Measurements from ENCODE around the gene CA12.

DNA sequence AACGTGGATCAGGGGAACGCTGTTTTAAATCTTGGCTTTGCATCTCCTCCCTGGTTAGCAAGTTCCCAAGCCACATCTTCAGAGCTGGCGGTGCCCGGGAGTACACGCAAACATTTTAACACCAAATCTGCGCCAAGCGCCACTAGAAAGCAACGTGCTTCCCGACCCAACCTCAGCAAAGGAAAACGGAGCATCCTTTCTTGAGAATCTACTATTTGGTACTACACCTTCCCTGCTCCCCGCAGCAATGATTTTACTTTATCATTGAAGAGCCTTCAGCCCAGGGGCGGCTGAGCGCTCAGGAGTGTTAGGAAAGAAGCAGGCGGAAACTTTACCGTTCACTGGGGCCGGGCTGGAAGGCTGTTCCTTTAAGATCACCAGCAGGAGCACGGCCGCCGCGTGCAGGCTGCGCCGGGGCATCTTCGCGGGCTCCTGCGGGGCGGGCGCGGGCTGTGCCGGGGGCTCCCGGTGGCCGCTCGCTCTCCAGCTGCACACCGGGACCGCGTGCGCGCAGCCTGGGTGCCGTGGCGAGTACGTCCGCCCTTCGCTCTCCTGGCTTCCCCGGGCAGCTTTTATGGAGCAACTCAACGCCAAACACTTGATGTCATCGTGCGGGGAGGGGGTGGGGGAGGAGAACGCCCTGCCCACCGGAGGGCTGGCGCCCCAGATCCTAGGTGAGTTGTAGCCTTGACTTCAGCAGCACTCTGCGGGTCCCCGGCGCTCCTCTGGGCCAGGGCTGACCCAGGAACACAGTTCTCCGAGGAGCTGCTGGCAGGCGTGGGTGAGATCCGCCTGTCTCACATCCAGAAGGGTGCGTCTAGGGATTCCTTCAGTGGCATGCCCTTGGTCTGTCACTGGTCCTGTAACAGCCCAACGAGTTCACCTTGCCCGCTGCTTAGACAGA, at the start of gene CA12:
- TF ChIP-seq, protein P1, sequence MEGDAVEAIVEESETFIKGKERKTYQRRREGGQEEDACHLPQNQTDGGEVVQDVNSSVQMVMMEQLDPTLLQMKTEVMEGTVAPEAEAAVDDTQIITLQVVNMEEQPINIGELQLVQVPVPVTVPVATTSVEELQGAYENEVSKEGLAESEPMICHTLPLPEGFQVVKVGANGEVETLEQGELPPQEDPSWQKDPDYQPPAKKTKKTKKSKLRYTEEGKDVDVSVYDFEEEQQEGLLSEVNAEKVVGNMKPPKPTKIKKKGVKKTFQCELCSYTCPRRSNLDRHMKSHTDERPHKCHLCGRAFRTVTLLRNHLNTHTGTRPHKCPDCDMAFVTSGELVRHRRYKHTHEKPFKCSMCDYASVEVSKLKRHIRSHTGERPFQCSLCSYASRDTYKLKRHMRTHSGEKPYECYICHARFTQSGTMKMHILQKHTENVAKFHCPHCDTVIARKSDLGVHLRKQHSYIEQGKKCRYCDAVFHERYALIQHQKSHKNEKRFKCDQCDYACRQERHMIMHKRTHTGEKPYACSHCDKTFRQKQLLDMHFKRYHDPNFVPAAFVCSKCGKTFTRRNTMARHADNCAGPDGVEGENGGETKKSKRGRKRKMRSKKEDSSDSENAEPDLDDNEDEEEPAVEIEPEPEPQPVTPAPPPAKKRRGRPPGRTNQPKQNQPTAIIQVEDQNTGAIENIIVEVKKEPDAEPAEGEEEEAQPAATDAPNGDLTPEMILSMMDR (IDR thresholded peaks at IDR 0.05): no peak
- TF ChIP-seq EZH2 (IDR thresholded peaks at IDR 0.05; ENCODE audit: borderline replicate concordance, insufficient read depth, low read depth, low read length, poor library complexity, severe bottlenecking): no peak
